Measurements from ENCODE around the gene LMAN2L.

- TF ChIP-seq GATA2 (IDR thresholded peaks at IDR 0.05; ENCODE audit: low read depth, low read length) (no peak), GATA3 (IDR thresholded peaks at IDR 0.05; ENCODE audit: low read depth, low read length) (no peak)
Observed at GRCh38 chr2:96729748-96730147, 10.1 kb downstream of the LMAN2L start.

Measured in SH-SY5Y (cell line).